Neuron (in vitro differentiated cells): ENCODE measurements around the gene TSC22D3.

ENCODE experiments used
- H2AFZ ChIP-seq: one replicate; pipeline ENCODE4 v1.6.1; 2013; ENCODE audit warnings: low read depth, mild to moderate bottlenecking, inconsistent platforms, low read length, moderate library complexity
- H3K27me3 ChIP-seq: one replicate; pipeline ENCODE4 v1.6.1; 2013; ENCODE audit warnings: low read length; ENCODE audit not compliant: insufficient read depth
- H3K36me3 ChIP-seq: one replicate; pipeline ENCODE4 v1.6.1; 2013; ENCODE audit warnings: low read length; ENCODE audit not compliant: insufficient read depth
- H3K4me1 ChIP-seq: one replicate; pipeline ENCODE4 v1.6.1; 2013; ENCODE audit warnings: low read length; ENCODE audit not compliant: insufficient read depth
- H3K4me3 ChIP-seq: 2 replicates; pipeline ENCODE4 v1.5.1; 2013; ENCODE audit warnings: mild to moderate bottlenecking, low read length, moderate library complexity
- H3K9me3 ChIP-seq: one replicate; pipeline ENCODE4 v1.6.1; 2013; ENCODE audit warnings: low read length

Gene TSC22D3

DNA sequence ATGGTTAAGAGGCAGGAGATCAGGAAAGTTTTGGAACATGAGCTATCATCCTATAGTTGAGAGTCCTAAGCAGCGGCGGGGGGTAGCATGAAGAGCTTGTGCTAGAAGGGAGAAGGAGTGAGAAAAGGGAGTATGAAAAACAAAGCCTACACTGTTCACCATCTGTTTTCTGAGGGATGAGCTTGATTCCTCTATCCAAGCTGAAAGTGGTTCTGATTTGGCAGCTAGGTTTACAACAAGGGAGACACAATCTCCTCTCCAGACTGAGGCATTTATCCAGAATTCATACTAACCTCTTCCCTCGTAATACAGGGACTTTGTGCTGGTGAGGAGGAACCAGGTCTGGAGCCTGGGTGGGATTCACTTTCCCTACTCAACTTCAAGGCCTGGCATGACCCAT, 23.5 kb downstream of the TSC22D3 start:
- H3K27me3 ChIP-seq = peaks cover 9% of the 10 kb centered on the region
- H3K36me3 ChIP-seq = no peaks in the 10 kb centered on the region
- H3K4me1 ChIP-seq = no peaks in the 10 kb centered on the region
- no peak overlapping the region for H3K4me3 ChIP-seq
- H2AFZ ChIP-seq = no peak overlapping the region
- H3K9me3 ChIP-seq = no peaks in the 10 kb centered on the region

DNA sequence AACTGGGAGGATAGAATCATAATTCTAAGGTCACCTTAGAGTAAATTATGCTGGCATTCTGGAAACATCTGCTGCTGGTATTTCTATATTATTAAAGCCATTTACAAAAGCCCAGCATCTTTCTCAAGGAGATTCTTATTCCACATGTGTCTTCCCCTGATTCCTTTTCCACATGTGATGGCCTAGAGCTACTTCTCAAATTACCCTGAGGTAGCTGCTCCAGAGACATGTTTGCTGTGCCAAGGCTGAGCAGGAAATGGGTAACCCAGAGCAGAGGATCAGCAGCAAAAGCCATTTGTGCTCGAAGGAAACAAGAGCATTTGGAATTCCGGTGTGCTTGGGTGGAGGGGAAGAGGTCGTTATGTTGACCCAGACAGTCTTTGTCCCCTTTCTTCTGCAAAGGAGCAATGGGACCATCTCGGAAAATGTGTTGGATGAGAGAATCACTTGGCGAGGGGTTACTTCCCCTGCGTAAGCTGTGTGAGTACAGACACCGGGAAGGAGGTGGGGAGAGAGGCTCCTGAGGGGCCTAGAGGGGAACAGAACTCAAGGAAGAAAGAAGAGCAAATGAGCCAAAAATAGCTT, 24.6 kb downstream of the TSC22D3 start:
- Histone ChIP-seq H3K9me3 (no peaks in the 10 kb centered on the region), H3K36me3 (no peaks in the 10 kb centered on the region), H2AFZ (no peak overlapping the region), H3K4me1 (no peaks in the 10 kb centered on the region), H3K4me3 (no peak overlapping the region), H3K27me3 (peaks cover 14% of the 10 kb centered on the region)

DNA sequence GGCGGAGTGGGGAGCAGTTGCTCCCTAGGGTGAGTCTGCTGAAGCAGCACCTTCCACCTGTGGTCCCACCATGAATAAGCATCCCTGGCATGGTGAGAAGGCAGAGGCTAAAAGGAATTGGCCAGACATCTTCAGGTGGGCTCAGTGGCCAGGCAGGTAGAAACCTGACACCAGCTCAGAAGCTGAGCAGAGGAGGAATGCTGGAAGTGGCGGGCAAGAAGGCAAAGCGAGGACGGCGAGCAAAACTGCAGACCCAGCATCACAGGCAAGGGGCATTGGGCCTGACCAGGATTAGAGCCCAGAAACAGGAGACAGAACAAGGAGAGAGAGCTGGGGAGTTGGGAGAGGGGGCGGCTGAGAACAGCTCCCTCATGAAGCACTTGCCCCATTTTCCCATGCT, 25.3 kb downstream of the TSC22D3 start:
- no peak overlapping the region for H2AFZ ChIP-seq
- H3K27me3 ChIP-seq = peaks cover 16% of the 10 kb centered on the region
- no peaks in the 10 kb centered on the region for H3K36me3 ChIP-seq
- H3K9me3 ChIP-seq = no peaks in the 10 kb centered on the region
- no peak overlapping the region for H3K4me3 ChIP-seq
- no peaks in the 10 kb centered on the region for H3K4me1 ChIP-seq

DNA sequence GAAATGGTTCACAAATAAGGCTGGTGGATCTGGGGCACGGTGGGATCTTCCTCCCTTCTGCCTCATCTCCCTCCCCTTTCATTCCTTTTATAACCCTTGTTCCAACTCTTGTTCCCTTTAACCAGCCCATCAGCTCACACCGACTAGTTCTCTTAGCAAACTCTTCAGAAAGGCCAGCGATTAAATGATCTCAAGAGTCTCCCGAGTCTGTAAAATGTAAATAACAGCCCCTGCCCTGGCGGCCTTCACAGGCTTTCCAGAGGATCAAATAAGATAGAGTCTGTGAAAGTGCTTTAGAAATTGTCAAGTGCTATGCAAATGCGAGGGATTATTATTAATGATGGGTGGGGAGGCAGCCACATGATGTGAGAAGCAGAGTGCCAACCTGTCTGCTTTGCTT, 27.1 kb downstream of the TSC22D3 start:
- H3K27me3 ChIP-seq = peaks cover 19% of the 10 kb centered on the region
- no peak overlapping the region for H2AFZ ChIP-seq
- no peaks in the 10 kb centered on the region for H3K9me3 ChIP-seq
- H3K4me3 ChIP-seq = no peak overlapping the region
- no peaks in the 10 kb centered on the region for H3K36me3 ChIP-seq
- no peaks in the 10 kb centered on the region for H3K4me1 ChIP-seq

- no peak overlapping the region for H2AFZ ChIP-seq
- peaks cover 15% of the 10 kb centered on the region for H3K27me3 ChIP-seq
- no peaks in the 10 kb centered on the region for H3K9me3 ChIP-seq
- no peak overlapping the region for H3K4me3 ChIP-seq
- no peaks in the 10 kb centered on the region for H3K4me1 ChIP-seq
- H3K36me3 ChIP-seq = no peaks in the 10 kb centered on the region
Measured at GRCh38 chrX:107747596-107748161, 27.9 kb downstream of the TSC22D3 start.

GRCh38 chrX:107744868-107745267, 30.7 kb downstream of the TSC22D3 start:
- no peaks in the 10 kb centered on the region for H3K9me3 ChIP-seq
- H3K4me3 ChIP-seq = no peak overlapping the region
- H3K36me3 ChIP-seq = no peaks in the 10 kb centered on the region
- H3K27me3 ChIP-seq = peaks cover 10% of the 10 kb centered on the region
- no peaks in the 10 kb centered on the region for H3K4me1 ChIP-seq
- no peak overlapping the region for H2AFZ ChIP-seq

DNA sequence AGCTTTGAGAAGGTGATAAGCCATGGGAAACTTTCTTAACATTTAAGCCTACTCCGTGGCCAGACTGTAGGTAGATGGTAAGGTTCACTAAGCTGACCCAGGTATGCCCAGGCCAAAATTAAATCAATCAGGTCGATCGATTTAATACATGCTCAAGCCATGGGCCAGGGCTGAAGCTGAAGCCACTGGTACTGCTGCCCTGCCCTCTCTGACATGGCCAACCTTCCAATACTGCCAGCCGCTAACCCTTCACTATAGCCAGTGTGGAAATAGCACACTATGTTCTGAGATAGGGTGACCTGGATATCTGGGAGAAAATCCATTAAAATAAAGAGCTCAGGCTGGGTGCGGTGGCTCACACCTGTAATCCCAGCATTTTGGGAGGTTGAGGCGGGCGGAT, 31.6 kb downstream of the TSC22D3 start:
- no peaks in the 10 kb centered on the region for H3K36me3 ChIP-seq
- no peak overlapping the region for H2AFZ ChIP-seq
- H3K27me3 ChIP-seq = peaks cover 10% of the 10 kb centered on the region
- H3K4me1 ChIP-seq = no peaks in the 10 kb centered on the region
- no peak overlapping the region for H3K4me3 ChIP-seq
- H3K9me3 ChIP-seq = no peaks in the 10 kb centered on the region

- no peaks in the 10 kb centered on the region for H3K36me3 ChIP-seq
- no peaks in the 10 kb centered on the region for H3K4me1 ChIP-seq
- no peak overlapping the region for H3K4me3 ChIP-seq
- no peak overlapping the region for H2AFZ ChIP-seq
- peaks cover 10% of the 10 kb centered on the region for H3K27me3 ChIP-seq
- H3K9me3 ChIP-seq = no peaks in the 10 kb centered on the region
Measured at GRCh38 chrX:107742700-107743191, 32.8 kb downstream of the TSC22D3 start.

- H3K4me1 ChIP-seq = no peaks in the 10 kb centered on the region
- H3K9me3 ChIP-seq = no peaks in the 10 kb centered on the region
- no peaks in the 10 kb centered on the region for H3K36me3 ChIP-seq
- no peak overlapping the region for H3K4me3 ChIP-seq
- H2AFZ ChIP-seq = no peak overlapping the region
- H3K27me3 ChIP-seq = peaks cover 8% of the 10 kb centered on the region
Measured at GRCh38 chrX:107741404-107741790, 34.2 kb downstream of the TSC22D3 start.

DNA sequence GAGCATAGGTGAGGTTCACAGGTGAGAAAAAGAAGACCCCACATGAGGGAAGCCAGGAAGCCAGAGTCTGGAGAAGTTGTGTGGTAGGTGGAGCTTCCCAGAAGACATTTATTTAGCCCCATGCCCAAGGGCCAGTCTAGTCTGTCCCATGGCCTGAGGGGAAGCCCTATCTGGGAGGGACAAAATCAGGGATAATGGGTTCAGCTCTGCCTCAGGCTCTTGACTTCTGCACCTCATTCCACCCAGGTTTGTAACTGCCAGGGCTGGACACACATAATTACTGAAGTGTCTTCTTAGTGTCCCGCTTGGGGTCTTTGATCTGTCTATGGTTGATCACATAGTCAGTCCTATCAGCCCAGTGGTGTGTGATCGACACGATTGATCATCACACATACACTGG, 36.0 kb downstream of the TSC22D3 start:
- Histone ChIP-seq H3K4me3 (no peak overlapping the region), H3K9me3 (no peaks in the 10 kb centered on the region), H3K27me3 (no peaks in the 10 kb centered on the region), H3K4me1 (no peaks in the 10 kb centered on the region), H3K36me3 (no peaks in the 10 kb centered on the region), H2AFZ (no peak overlapping the region)

DNA sequence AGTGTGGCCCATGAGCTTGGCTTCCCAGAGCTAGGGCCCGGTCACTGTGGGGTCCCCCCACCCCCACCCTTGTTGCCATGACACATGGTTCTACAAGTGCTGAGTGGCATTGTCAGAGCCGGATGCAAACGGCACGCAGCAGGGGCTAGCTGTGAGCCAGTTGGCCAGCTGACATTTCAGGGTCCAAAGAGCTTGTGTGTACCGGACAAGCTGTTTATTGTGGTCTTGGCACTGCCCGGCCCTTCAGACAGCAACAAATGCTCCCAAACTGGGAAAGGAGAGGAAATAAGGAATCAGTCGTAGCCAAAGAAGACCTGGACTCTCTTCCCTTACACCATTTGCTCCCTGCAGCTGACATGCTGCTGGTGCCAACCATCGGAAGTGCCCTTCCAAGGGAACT, 36.8 kb downstream of the TSC22D3 start:
- Histone ChIP-seq H3K4me3 (no peak overlapping the region), H3K9me3 (no peaks in the 10 kb centered on the region), H3K27me3 (no peaks in the 10 kb centered on the region), H2AFZ (no peak overlapping the region), H3K4me1 (no peaks in the 10 kb centered on the region), H3K36me3 (no peaks in the 10 kb centered on the region)

DNA sequence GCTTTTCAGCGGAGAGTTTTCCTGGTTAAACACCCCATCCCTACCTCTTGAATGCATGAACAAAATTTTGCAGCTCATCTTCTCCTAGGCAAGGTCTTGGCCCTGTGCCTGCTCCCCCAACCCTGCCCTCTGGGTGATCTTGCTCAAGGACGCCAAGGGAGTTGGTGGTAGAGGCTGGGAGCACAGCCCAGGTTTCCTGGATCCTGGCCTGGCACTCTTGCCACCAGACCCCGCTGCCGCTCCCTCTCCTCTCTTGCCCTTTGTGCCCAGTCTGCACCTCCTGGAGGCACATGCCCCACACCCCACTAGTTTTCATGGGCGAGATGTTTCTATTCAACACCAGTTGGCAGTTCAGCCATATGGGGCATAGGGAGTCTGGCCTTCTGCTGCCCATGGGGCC, 37.3 kb downstream of the TSC22D3 start:
- H3K9me3 ChIP-seq = no peaks in the 10 kb centered on the region

DNA sequence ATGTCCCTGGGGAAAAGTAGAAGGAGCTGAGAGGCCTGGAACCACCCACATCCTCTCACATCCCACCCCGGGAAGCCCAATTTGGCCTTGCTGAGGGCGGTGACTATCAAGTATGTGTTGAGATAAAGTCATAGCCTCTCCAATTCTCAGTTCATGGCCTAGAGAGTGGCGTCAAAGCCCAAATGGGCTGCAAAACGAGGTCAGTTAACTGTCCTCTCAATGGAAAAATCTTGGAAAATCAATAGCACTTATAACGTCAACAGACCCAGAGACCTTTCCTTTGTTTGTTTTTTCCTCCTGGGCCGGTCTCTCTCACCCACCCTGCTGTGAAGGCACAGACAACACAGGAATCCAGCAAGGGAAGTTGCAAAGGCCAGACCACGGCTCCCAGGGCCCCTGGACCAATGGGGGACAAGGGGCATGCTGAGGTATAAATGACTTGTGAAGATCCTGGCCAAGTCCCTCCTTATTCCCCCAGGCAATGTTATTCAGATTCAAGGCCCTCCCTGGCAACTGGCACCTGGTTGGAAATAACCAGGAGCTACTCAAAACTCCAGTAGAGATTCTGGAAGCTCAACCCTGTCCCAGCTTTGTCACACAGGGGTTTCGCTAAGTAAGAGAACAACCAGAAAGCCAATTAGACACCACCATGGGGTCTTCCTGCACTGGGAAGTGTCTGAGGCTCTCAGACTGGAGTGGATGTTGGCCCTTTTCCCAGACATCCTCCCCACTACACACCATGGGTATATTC, 38.6 kb downstream of the TSC22D3 start:
- peaks cover 3% of the 10 kb centered on the region for H3K27me3 ChIP-seq
- no peaks in the 10 kb centered on the region for H3K4me1 ChIP-seq
- no peak overlapping the region for H3K4me3 ChIP-seq
- H2AFZ ChIP-seq = no peak overlapping the region
- no peaks in the 10 kb centered on the region for H3K36me3 ChIP-seq
- no peaks in the 10 kb centered on the region for H3K9me3 ChIP-seq

More for the DNA sequence above, 37.3 kb downstream of the TSC22D3 start:
- Histone ChIP-seq H3K4me1 (no peaks in the 10 kb centered on the region), H3K27me3 (peaks cover 3% of the 10 kb centered on the region), H2AFZ (no peak overlapping the region), H3K36me3 (no peaks in the 10 kb centered on the region), H3K4me3 (no peak overlapping the region)
